GM21786 (cell line): ENCODE measurements around the gene OR7C2.
"Not testable (repeated sequence)": the region's sequence is repeated elsewhere in the genome, so short reads cannot be mapped to it uniquely, and the experiment has no call there.

Experiments
- ATAC-seq: cut with Tn5 transposase; IDR thresholded peaks from one replicate; pipeline ENCODE4 v1.9.1; 2021; ENCODE audit not compliant: unreplicated experiment

The OR7C2 gene

DNA sequence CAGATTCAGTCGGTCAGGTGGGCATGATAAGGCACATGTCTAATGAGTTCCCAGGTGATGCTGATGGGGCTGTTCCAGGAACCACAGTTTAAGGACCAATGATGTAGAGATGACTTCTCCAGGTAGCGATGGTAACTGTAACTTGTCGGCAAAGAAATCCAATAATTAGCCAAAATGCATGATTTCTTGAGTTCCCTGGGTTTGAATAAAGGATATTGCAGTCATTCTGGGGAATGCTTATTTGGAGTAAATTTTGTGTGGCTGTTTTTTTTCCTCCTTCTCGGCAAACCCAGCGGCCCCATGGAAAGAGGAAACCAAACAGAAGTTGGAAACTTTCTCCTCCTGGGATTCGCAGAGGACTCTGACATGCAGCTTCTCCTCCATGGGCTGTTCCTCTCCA lies at the start of gene OR7C2:
Gene OR7C2, plus strand, starts transcription at position 301 of the 400 bp plus-strand sequence. Its CDS starts 0 bp downstream, at position 301.
- ATAC-seq: no peak

DNA sequence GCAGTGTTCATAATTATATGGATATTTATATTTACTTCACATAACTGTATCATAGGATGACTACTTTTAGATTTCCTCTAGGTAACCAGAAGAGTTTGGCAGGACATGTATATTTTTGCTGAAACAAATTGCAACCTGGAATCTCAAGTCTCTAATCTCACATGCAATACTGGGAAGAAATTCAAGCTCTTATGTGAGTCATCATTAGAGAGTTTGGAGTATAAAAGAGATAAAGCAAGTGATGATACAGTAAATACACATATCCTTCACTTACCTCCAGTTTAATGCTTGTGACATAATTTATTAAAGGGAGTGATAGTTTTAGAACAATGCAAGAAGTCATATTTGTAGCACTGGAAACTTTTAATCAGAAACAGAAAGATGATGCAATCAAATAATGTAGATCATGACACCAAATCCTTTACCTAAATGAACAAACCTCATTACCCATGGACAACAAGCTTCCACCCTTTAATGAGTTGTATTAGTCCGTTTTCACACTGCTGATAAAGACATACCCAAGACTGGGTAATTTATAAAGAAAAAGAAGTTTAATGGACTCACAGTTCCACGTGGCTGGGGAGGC lies 39.5 kb upstream of the OR7C2 start:
- no peak for ATAC-seq

DNA sequence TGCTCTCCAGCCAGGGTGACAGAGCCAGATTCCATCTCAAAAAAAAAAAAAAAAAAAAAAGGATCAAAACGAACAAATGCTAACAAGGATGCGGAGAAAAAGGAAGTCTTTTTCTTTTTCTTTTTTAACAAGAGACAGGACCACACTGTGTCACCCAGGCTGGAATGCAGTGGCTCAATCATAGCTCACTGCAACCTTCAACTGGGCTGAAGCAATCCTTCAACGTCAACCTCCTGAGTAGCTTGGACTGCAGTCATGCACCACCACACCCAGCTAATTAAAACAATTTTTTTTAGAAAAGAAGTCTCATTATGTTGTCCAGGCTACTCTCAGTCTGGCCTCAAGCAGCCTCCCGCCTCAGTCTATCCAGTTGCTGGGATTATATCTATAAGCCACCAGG lies 34.6 kb upstream of the OR7C2 start:
- ATAC-seq: no peak

DNA sequence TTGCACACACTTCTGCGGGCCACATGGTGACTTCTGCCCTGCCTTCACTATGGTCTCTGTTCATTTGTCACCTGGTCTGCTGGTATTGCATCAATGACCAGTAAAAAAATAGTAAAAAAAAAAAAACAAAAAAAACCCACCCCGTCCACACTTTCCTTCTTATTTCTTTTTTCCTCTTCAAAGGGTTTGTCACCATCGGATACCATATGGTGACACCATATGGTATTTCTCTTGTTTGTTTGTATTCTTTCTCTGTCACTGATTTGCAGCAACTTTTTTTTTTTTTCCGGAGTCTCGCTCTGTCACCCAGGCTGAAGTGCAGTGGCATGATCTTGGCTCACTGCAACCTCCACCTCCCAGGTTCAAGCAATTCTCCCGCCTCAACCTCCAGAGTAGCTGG lies 26.2 kb upstream of the OR7C2 start:
- no peak for ATAC-seq

DNA sequence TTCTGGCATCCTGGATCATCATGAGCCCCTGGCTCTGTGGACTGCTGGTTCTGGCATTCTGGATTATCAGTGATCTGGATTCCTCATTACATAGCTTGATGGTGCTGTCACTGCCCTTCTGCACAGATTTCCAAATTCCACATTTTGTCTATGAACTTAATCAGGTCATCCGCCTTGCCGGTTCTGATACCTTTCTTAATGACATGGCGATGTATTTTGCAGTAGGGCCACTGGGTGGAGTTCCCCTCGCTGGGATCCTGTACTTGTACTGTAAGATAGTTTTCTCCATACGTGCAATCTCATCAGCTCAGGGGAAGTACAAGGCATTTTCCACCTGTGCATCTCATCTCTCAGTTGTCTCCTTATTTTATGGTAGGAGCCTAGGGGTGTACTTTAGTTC lies 24.4 kb upstream of the OR7C2 start:
- no peak for ATAC-seq

DNA sequence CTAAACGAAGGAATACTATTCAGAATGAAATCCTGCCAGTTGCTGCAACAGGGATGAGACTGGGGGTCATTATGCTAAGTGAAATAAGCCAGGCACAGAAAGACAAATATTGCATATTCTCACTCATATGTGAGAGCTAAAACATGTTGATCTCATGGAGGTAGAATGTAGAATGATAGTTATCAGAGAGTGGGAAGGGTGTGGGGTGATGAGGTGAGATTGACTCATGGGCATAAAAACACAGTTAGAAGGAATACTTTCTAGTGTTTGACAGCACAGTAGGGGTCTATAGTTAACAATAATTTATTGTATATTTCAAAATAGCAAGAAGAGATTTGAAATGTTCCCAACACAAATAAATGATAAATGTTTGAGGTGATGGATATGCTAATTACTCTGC lies 7.8 kb upstream of the OR7C2 start:
- ATAC-seq: no peak

DNA sequence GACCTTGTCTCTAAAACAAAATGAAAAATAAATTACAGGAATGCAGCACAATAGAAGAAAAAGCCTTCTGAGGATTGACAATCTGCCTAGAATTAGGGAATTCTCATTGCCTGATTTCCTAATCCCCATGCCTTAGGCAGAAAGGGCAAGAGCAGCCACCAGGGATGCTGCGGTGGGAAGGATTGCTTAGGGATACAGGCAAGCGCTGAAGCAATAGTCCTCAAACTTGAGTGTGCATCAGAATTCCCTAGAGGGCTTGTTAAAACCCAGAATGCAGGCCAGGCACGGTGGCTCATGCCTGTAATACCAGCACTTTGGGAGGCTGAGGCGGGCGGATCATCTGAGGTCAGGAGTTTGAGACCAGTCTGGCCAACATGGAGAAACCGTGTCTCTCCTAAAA lies 1.0 kb upstream of the OR7C2 start:
- no peak for ATAC-seq

DNA sequence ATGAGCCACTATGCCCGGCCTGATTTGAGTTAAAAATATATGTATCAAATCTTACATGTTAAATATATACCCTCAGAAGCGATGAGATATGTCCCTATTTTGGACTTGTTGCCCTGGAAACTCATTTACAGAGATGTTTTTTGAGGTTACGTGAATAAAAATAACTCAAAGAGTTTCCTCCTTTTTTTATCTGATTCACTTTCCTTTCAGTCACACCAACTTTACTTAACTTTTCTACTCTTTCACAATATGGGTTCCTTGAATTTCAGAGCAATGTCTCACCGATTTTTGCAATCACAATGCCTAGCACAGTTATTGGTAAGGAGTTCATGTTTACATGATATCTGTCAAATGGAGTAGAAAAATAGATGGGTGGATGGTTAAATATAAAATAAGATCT lies 2.3 kb downstream of the OR7C2 start:
- no peak for ATAC-seq

DNA sequence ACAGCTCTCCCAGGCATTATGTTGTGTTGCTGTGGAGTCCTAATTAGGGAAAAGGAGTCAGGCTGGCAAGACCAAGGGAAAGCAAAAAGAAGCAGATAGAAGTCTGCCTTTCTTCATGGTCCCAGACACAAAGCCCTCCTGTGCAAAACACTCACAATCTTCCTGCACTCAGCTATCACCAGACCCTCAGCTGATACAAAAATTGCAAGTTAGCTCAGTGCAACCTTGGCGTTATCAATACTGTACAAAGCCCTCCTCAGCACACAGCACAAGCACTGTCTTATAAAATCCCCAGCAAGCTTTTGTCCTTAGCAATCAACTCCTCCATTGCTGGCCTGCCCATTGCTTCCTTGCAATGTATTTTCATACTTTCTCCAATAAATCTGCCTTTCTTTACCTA lies 3.2 kb downstream of the OR7C2 start:
- ATAC-seq: no peak

DNA sequence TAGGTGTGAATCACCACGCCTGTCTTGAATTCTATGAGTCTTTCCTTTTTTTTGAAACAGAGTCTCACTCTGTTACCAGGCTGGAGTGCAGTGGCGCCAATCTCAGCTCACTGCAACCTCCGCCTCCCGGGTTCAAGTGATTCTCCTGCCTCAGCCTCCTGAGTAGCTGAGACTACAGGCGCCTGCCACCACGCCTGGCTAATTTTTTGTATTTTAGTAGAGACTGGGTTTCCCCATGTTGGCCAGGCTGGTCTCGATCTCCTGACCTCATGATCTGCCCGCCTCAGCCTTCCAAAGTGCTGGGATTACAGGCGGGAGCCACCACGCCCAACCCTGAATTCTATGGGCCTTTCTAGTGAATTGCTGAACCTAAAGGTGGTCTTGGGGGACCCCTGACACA lies 8.1 kb downstream of the OR7C2 start:
- ATAC-seq: not testable (repeated sequence)

DNA sequence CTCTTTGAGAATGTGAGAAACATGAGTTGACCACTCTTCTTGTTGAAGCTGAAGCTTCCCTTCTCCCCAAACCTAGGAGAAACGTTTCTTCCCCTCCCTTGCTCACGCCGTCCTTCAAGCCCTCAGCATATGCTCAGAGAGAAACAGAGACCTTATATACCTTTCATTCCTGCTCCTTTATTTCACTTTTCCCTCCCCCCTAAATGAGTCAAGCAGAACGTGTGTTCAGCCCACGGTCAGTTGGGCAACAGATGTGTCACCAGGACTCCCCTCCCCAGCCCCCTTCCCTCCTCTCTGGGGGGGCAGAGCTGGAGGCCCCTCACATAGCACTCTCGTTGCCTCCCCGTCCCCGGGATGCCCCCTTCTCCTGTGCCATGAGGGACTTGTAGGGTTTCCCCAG lies 8.6 kb downstream of the OR7C2 start:
- no peak for ATAC-seq

DNA sequence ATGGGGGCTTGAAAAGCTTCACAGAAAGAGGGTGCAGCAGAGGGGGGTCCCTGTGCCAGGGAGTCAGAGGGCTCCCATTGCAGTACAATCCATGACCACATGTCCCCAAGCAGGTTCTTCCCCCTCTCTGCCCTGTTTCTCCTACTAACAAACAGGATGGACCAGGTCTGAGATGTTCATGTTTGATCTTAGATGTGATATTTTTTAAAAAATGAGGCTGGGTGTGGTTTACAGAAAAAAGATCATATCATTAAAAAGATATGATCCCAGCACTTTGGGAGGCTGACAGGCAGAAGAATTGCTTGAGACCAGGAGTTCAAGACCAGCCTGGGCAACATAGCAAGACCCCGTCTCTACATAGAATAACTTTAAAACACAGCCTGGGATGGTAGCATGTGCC lies 9.1 kb downstream of the OR7C2 start:
- ATAC-seq: no peak

DNA sequence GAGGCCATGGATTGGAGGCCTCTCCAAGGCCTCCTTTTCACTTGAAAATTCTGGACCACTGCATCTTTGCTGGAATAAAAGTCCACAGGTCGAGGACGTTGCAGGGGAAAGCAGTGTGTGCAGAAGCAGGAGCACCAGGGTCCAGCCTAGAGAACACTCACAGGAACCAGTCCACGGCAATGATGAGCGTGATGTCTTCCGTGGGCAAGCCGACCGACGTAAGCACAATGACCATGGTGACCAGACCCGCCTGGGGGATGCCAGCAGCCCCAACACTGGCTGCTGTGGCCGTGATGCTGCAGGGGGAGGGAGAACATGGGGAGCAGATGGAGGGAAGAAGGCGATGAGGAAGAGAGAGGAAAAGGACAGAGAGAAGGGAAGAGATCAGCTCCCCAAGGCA lies 11.5 kb downstream of the OR7C2 start:
- ATAC-seq: no peak

DNA sequence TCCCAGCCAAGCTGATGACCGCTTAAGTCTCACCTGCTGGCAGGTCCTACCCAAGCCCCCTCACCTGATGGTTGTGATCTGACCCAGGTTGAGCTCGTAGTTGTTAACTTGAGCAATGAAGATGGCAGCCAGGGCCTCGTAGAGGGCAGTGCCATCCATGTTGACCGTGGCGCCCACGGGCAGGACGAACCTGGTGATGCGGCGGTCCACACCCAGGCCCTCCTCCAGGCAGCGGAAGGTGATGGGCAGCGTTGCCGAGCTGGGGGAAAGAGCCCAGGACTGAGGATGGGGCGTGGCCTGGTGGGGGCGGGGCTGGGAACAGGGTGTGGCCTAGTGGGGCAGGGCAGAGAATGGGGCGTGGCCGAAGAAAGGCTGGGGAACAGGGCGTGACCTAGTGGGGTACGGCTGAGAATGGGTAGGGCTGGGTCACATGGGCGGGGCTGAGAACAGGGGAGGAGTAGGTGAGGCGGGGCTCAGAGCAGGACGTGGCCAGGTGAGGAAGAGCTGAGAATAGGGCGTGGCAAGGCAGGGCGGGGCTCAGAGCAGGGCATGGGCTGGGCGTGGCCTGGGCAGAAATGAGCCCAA lies 12.9 kb downstream of the OR7C2 start:
- no peak for ATAC-seq

DNA sequence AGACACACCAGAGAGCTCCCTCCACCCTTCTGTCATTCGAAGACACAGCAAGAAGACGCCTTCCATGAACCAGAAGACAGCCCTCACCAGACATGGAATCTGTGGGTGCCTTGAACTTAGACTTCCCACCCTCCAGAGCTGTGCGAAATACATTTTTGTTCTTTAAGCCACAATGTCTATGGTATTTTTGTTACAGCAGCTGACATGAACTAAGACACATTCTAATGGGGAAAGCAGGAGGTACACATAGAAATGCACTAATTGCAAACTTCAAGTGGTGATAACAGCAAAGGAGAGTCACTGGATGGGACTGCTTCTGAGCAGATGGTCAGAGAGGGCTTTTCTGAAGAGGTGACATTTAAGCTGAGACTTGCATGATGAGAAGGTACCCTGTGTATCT lies 16.2 kb downstream of the OR7C2 start:
- ATAC-seq: no peak

DNA sequence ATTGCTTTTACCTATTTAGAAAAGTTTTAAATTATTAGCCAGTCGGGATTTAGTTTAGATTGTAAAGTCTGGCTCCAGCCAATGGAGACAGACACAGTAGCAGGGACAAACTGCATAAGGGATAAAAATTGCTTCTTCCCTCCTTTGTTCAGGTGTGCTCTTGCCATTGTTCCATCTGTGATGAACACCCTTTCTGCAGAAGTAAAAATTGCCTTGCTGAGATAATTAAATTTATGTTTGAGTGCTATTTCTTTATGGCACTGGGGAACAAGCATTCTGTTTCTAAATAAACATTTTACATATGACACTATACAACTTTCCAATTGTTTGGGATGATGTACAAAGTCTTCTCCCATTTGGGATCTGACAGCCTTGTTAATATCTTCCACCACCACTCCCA lies 18.0 kb downstream of the OR7C2 start:
- no peak for ATAC-seq

DNA sequence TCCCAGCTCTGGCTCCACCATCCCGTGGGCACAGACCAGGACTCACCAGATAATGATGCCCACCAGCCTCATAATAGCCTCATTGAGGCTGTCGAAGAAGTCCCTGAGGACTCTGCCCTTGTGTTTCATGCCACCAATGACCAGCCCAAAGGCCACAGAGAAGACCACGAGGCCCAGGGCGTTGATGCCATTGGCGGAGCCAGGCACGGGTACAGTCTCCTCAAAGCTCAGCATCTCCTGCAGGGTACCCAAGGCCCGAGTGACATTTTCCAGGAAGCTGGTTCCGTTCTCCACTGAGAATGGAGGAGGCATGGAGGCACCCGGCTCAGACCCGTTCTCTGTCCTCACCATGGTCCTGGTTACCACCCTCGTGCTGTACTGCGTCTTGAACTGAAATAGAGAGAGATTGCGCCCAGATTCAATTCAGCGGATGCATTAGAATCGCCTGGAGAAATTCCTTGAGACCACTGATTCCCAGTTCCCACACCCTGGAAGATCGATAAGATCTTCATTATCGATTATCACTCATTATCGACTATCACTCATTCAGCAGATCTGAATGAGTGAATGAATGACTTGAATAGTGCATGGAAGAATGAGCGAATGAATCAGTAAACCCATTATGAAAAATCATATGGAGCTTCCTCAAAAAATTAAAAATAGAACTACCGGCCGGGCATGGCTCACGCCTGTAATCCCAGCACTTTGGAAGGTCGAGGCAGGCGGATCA lies 20.8 kb downstream of the OR7C2 start:
- no peak for ATAC-seq

DNA sequence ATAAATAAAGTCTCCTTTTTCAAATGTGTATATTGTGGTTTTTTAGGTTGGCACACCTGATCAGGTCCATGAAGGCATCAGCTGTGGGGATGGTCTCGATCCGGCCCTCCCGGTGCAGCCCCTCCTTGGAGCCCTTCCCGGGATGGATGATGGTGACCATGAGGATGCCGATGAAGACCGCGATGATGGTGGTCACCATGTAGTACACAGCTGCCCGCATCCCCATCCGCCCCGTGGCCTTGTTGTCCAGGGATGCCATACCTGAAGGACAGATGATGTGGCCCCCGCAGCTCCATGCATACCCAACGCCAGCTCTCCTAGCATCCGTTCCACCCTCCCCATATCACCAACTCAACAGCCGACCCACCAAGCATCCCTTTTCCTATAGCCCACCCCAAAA lies 27.0 kb downstream of the OR7C2 start:
- ATAC-seq: no peak

DNA sequence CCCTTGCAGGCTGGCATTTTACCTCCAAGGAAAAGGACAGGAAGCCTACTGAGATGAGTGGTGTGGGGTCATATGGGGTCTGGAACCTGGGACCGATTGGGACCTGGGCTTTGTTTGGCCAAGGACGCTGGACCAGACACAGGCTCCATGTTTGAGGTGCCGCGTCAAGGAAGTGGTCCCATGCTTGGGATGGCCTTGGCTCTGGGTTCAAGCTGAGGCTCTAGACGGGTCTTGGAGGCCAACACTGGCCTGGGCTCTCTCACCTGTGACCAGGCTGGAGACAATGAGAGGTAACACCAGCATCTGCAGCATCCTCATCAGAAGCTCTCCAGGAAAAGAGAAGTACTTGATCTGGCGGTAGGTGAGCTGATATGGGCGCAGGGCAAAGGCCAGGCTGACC lies 30.2 kb downstream of the OR7C2 start:
- no peak for ATAC-seq

DNA sequence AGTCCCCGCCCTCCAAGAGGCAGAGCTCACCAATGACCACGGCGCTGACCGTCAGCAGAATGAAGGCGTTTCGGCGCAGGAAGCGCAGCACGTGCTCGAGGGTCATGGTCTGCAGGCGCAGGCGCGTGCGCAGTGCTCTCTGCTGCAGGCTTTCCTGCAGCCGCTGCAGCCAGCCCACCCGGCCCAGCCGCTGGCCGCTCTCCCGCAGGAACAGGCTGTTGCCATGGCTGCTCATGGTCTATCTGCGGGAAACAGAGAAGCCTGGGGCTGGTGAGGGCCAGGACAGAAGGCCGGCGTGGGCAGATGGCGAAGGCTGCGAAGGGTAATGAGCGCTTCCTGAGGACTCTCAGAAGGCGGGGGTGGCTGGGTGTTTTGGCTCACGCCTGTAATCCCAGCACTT lies 31.4 kb downstream of the OR7C2 start:
- ATAC-seq: no peak

DNA sequence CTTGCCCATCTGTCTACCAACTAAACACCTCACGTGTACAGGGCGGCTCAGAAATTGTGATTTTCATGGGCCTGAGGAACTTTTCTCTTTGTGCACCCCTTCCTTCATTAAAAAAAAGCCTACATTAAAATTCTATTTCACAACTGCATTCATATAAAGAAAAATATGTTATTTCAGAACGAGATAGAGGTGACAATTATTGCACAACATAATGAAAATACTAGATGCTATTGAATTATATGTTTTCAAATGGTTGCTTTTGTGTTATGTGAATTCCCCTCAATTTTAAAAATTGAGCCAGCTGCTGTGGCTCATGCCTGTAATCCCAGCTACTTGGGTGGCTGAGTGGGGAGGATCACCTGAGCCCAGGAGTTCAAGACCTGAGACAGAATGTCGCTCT lies 33.2 kb downstream of the OR7C2 start:
- no peak for ATAC-seq

DNA sequence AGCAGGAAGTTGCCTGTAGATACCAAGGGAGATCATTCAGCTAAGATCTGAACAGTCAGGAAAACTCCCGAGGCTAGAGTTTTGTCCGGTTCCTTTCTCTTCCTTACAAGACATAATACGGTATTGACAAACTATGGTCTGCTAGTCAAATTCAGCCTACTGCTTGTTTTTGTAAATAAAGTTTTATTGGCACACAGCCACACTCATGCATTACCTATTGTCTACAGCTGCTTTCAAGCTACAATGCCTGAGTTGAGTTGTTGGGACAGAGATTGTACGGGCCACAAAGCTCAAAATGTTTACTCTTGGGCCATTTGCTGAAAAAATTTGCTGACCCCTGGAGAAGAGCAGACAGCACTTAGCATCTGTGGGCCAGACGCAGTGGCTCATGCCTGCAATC lies 35.8 kb downstream of the OR7C2 start:
- ATAC-seq: no peak
